HepG2 (cell line): ENCODE data around the gene COPZ1.

Source experiments
- CEBPB ChIP-seq: IDR thresholded peaks from 2 replicates; pipeline ENCODE4 v1.6.1; 2011; ENCODE audit warnings: low read depth, low read length, improper control_type of control experiment, borderline replicate concordance
- JUNB ChIP-seq: sonication (generic); formaldehyde crosslinking; IDR thresholded peaks from 2 replicates; pipeline ENCODE4 v1.8.0; 2022; ENCODE audit warnings: missing genetic modification reagents, mild to moderate bottlenecking, borderline replicate concordance
- SIX4 ChIP-seq: sonication (generic); formaldehyde crosslinking; IDR thresholded peaks from 2 replicates; pipeline ENCODE4 v1.4.0; 2020; ENCODE audit warnings: missing genetic modification reagents
- TF ChIP-seq, protein P1 (sequence below): sonication (generic); formaldehyde crosslinking; IDR thresholded peaks from 2 replicates; pipeline ENCODE4 v1.5.0; 2020; ENCODE audit warnings: missing genetic modification reagents, mild to moderate bottlenecking, borderline replicate concordance
- TF ChIP-seq, protein P2 (sequence below): sonication (generic); formaldehyde crosslinking; IDR thresholded peaks from 2 replicates; pipeline ENCODE4 v1.4.0; 2020; ENCODE audit warnings: missing genetic modification reagents
- TF ChIP-seq, protein P3 (sequence below): sonication (generic); formaldehyde crosslinking; IDR thresholded peaks from 2 replicates; pipeline ENCODE4 v1.4.0; 2020; ENCODE audit warnings: mild to moderate bottlenecking, low read depth, missing genetic modification reagents

DNA sequence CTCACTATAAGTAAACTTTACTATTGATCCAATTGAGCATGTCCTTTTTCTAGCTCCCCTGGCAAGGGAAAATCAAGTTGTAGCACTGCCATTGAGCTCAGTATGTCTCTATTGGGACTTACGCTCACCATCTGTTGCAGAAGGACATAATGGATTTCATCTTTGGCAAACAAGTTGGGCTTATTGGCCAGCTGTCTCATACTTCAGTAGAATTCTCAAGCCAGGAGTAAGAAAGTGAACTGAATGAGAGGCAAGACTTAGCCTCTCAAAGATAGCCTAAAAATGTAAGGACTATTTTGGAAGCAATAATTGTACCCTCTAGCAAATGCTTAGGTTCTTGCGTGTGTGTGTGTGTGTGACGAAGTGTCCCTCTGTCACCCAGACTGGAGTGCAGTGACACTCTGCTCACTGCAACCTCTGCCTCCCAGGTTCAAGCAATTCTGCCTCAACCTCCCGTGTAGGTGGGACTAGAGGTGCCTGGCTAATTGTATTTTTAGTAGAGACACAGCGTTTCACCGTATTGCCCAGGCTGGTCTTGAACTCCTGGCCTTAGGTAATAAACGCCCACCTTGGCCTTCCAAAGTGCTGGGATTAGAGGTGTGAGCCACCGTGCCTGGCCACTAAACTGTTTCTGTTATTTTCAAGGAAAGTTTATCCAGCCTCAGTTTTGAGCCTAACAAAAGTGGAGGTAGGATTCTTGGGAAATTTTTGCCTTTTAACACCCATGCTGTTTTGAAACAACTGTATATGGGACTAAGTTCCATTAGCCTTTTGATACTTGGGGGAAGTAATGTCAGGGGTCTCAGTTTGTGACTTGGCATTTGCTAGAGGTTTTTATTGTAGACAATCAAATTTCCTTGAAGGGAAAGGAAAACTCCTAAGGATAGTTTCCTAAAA, 37.4 kb upstream of the COPZ1 start:
- TF ChIP-seq JUNB, result no peak
- TF ChIP-seq, protein P1, sequence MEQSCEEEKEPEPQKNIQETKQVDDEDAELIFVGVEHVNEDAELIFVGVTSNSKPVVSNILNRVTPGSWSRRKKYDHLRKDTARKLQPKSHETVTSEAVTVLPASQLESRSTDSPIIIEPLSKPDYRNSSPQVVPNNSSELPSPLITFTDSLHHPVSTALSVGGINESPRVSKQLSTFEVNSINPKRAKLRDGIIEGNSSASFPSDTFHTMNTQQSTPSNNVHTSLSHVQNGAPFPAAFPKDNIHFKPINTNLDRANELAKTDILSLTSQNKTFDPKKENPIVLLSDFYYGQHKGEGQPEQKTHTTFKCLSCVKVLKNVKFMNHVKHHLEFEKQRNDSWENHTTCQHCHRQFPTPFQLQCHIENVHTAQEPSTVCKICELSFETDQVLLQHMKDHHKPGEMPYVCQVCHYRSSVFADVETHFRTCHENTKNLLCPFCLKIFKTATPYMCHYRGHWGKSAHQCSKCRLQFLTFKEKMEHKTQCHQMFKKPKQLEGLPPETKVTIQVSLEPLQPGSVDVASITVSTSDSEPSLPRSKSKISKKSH, result no peak
- TF ChIP-seq SIX4 (CRISPR knock-in tag), result no peak
- TF ChIP-seq, protein P2, sequence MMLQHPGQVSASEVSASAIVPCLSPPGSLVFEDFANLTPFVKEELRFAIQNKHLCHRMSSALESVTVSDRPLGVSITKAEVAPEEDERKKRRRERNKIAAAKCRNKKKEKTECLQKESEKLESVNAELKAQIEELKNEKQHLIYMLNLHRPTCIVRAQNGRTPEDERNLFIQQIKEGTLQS (CRISPR knock-in tag), result no peak
- TF ChIP-seq CEBPB, result no peak
- TF ChIP-seq, protein P3, sequence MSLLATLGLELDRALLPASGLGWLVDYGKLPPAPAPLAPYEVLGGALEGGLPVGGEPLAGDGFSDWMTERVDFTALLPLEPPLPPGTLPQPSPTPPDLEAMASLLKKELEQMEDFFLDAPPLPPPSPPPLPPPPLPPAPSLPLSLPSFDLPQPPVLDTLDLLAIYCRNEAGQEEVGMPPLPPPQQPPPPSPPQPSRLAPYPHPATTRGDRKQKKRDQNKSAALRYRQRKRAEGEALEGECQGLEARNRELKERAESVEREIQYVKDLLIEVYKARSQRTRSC (CRISPR knock-in tag), result no peak
